DMS153 (cell line): ENCODE measurements around the gene COPS9.

Experiments used
- DNase-seq: peaks from one replicate; lab custom pipeline; 2025; lab: John Stamatoyannopoulos, UW

Gene COPS9

GRCh38 chr2:240107477-240107796 is 28.7 kb downstream of the COPS9 start:
- no peak for DNase-seq

- DNase-seq: no peak
Observed at GRCh38 chr2:240106765-240107476, 29.2 kb downstream of the COPS9 start.

GRCh38 chr2:240105982-240106381 is 30.1 kb downstream of the COPS9 start:
- no peak for DNase-seq

GRCh38 chr2:240103136-240103535 is 33.0 kb downstream of the COPS9 start:
- no peak for DNase-seq

- DNase-seq: no peak
Observed at GRCh38 chr2:240098349-240098748, 37.8 kb downstream of the COPS9 start.

- no peak for DNase-seq
Observed at GRCh38 chr2:240095556-240096523, 40.3 kb downstream of the COPS9 start.

GRCh38 chr2:240089306-240089705 is 46.8 kb downstream of the COPS9 start:
- no peak for DNase-seq

- DNase-seq: no peak
Observed at GRCh38 chr2:240086563-240086962, 49.5 kb downstream of the COPS9 start.
